ENCODE measurements around the gene CHCHD6. TPM values are rescaled to one million over a fixed set of nuclear protein-coding genes. Genes with fewer than 3 reads are reported as not detected.

Gene CHCHD6
- polyA plus RNA-seq, 1 donor from 2014 or later: 102 TPM

DNA sequence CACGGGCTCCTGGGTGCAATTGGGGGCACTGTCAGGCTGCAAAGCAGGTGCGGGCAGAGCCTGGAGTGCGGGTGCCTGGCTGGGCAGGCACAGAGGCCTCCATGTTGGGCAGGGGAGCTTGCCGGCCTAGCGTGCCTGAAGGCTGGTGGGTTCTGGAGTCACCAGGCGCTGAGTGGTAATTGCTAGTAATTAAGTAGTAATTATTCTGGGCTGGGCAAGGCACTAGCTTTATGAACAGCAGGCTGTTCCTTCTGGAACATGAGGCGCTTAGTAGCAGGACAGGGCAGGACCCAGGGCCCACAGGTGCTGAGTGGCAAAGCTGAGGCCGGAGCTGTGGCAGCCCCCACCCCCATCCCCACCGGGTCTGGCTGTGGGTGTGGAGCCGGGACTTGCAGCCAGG lies 304.2 kb downstream of the CHCHD6 start:
- Histone ChIP-seq H3K9ac (ENCODE audit: low read length) (no peak overlapping the region), H3K4me2 (ENCODE audit: low read length) (no peak overlapping the region), H4K20me1 (ENCODE audit: insufficient read depth) (peaks cover 8% of the 10 kb centered on the region), H3K79me2 (replicated peaks; ENCODE audit: insufficient read depth, low read length) (no peaks in the 10 kb centered on the region), H3F3A (ENCODE audit: insufficient read depth, low read length, poor library complexity, severe bottlenecking) (no peaks in the 10 kb centered on the region), H3K27me3 (ENCODE audit: insufficient read depth, low read depth, low read length) (no peaks in the 10 kb centered on the region), H3K4me3 (ENCODE audit: low read length) (no peak overlapping the region), H3K9me3 (ENCODE audit: low read length) (no peaks in the 10 kb centered on the region), H3K27ac (ENCODE audit: low read length) (no peak overlapping the region), H3K36me3 (ENCODE audit: insufficient read depth, low read length) (peaks cover 6% of the 10 kb centered on the region), H3K9me2 (ENCODE audit: insufficient read depth, low read length) (no peaks in the 10 kb centered on the region), H2AFZ (ENCODE audit: low read depth, low read length) (no peak overlapping the region)
- no peak for TF ChIP-seq POLR2AphosphoS5 (IDR thresholded peaks at IDR 0.05)
- TF ChIP-seq TAF1 (IDR thresholded peaks at IDR 0.05; ENCODE audit: low read depth): no peak
- no peak for TF ChIP-seq SMC3 (conservative IDR thresholded peaks at IDR 0.05; ENCODE audit: poor library complexity)
- TF ChIP-seq, protein P1, sequence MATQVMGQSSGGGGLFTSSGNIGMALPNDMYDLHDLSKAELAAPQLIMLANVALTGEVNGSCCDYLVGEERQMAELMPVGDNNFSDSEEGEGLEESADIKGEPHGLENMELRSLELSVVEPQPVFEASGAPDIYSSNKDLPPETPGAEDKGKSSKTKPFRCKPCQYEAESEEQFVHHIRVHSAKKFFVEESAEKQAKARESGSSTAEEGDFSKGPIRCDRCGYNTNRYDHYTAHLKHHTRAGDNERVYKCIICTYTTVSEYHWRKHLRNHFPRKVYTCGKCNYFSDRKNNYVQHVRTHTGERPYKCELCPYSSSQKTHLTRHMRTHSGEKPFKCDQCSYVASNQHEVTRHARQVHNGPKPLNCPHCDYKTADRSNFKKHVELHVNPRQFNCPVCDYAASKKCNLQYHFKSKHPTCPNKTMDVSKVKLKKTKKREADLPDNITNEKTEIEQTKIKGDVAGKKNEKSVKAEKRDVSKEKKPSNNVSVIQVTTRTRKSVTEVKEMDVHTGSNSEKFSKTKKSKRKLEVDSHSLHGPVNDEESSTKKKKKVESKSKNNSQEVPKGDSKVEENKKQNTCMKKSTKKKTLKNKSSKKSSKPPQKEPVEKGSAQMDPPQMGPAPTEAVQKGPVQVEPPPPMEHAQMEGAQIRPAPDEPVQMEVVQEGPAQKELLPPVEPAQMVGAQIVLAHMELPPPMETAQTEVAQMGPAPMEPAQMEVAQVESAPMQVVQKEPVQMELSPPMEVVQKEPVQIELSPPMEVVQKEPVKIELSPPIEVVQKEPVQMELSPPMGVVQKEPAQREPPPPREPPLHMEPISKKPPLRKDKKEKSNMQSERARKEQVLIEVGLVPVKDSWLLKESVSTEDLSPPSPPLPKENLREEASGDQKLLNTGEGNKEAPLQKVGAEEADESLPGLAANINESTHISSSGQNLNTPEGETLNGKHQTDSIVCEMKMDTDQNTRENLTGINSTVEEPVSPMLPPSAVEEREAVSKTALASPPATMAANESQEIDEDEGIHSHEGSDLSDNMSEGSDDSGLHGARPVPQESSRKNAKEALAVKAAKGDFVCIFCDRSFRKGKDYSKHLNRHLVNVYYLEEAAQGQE (IDR thresholded peaks at IDR 0.05; ENCODE audit: borderline replicate concordance): no peak
- no peak for TF ChIP-seq MXI1 (conservative IDR thresholded peaks at IDR 0.05; ENCODE audit: poor library complexity, severe bottlenecking)
- no peak for TF ChIP-seq EP300 (conservative IDR thresholded peaks at IDR 0.05; ENCODE audit: poor library complexity, severe bottlenecking)

DNA sequence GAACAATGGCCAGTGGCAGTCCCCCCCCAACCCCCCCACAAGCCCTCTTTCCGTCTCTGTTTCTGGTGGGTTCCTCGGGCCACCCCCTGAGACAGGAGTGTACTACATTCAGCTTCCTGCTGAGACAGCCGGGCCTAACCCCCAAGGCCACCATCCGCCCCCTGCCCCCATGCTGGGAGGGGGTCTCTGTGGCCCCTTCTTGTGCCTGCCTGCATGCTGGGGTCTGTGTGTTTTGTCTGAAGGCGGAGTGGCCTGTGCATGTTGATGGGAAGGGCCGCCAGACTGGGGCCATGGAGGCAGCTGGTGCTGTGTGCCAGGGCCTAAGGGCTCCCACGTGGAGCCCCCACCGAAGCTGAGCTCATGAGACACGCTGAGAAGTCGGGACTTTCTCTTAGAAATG lies 305.5 kb downstream of the CHCHD6 start:
- H3K4me3 ChIP-seq (ENCODE audit: low read length): no peak overlapping the region
- H2AFZ ChIP-seq (ENCODE audit: low read depth, low read length): no peak overlapping the region
- H3K9me3 ChIP-seq (ENCODE audit: low read length): no peaks in the 10 kb centered on the region
- H3K27me3 ChIP-seq (ENCODE audit: insufficient read depth, low read depth, low read length): no peaks in the 10 kb centered on the region
- H3K36me3 ChIP-seq (ENCODE audit: insufficient read depth, low read length): peaks cover 6% of the 10 kb centered on the region
- H3K9me2 ChIP-seq (ENCODE audit: insufficient read depth, low read length): no peaks in the 10 kb centered on the region
- no peak overlapping the region for H3K9ac ChIP-seq (ENCODE audit: low read length)
- no peak for TF ChIP-seq TAF1 (IDR thresholded peaks at IDR 0.05; ENCODE audit: low read depth)
- TF ChIP-seq EZH2 (IDR thresholded peaks at IDR 0.05; ENCODE audit: borderline replicate concordance, insufficient read depth, low read length, poor library complexity, severe bottlenecking): no peak
- TF ChIP-seq, protein P1 (IDR thresholded peaks at IDR 0.05; ENCODE audit: borderline replicate concordance): no peak
- H3K4me2 ChIP-seq (ENCODE audit: low read length): no peak overlapping the region
- no peak overlapping the region for H3K27ac ChIP-seq (ENCODE audit: low read length)
- peaks cover 5% of the 10 kb centered on the region for H4K20me1 ChIP-seq (ENCODE audit: insufficient read depth)
- no peaks in the 10 kb centered on the region for H3F3A ChIP-seq (ENCODE audit: insufficient read depth, low read length, poor library complexity, severe bottlenecking)
- no peaks in the 10 kb centered on the region for H3K79me2 ChIP-seq (replicated peaks; ENCODE audit: insufficient read depth, low read length)

Other genes with a start within 250 kb of the CHCHD6 start
- 22.2 and 26.5 TPM in 2 replicates for gene ZXDC, start 228.3 kb upstream of the CHCHD6 start, polyA plus RNA-seq
- not detected in 2 replicates for gene UROC1, start 186.5 kb upstream of the CHCHD6 start, polyA plus RNA-seq
- gene CHST13, start 180.1 kb upstream of the CHCHD6 start, polyA plus RNA-seq: not detected in 2 replicates
- not detected in 2 replicates for gene C3orf22, start 145.3 kb upstream of the CHCHD6 start, polyA plus RNA-seq
- 2.2 and 2.5 TPM in 2 replicates for gene TXNRD3, start 49.1 kb upstream of the CHCHD6 start, polyA plus RNA-seq

Measured in neural cell (in vitro differentiated cells).